GM21786 (cell line): ENCODE data around the gene NR2F2.

Experiments used
- ATAC-seq: cut with Tn5 transposase; IDR thresholded peaks from one replicate; pipeline ENCODE4 v1.9.1; 2021; ENCODE audit not compliant: unreplicated experiment

NR2F2 gene

GRCh38 chr15:96331144-96331944, 844 bp downstream of the NR2F2 start:
- no peak for ATAC-seq

GRCh38 chr15:96331945-96332636, 1.6 kb downstream of the NR2F2 start:
- ATAC-seq, result no peak

GRCh38 chr15:96332637-96333121, 2.2 kb downstream of the NR2F2 start:
- ATAC-seq, result no peak

GRCh38 chr15:96333131-96334016, 2.9 kb downstream of the NR2F2 start:
- no peak for ATAC-seq

- ATAC-seq, result no peak
Observed at GRCh38 chr15:96334017-96334704, 3.7 kb downstream of the NR2F2 start.

GRCh38 chr15:96334705-96335410, 4.4 kb downstream of the NR2F2 start:
- ATAC-seq, result no peak

GRCh38 chr15:96335411-96336024, 5.0 kb downstream of the NR2F2 start:
- no peak for ATAC-seq

GRCh38 chr15:96336108-96336595, 5.7 kb downstream of the NR2F2 start:
- no peak for ATAC-seq

- ATAC-seq, result no peak
Observed at GRCh38 chr15:96336596-96337364, 6.3 kb downstream of the NR2F2 start.

- no peak for ATAC-seq
Observed at GRCh38 chr15:96337365-96338023, 7.0 kb downstream of the NR2F2 start.

- ATAC-seq, result no peak
Observed at GRCh38 chr15:96338074-96338765, 7.7 kb downstream of the NR2F2 start.

- no peak for ATAC-seq
Observed at GRCh38 chr15:96338766-96339618, 8.5 kb downstream of the NR2F2 start.

GRCh38 chr15:96339619-96340347, 9.3 kb downstream of the NR2F2 start:
- no peak for ATAC-seq

GRCh38 chr15:96340348-96340597, 9.8 kb downstream of the NR2F2 start:
- ATAC-seq, result no peak

- no peak for ATAC-seq
Observed at GRCh38 chr15:96340598-96341512, 10.4 kb downstream of the NR2F2 start.
